KMS-11 (cell line): ENCODE measurements around the gene FAM3C.
A peak's percentile ranks its signal among the peaks of the same experiment; 100 is the strongest.
"Not testable (repeated sequence)": the region's sequence is repeated elsewhere in the genome, so short reads cannot be mapped to it uniquely, and the experiment has no call there.

Experiments used
- H2AFZ ChIP-seq: fragments of 200-600 bp; sonication (generic); 2 replicates; pipeline ENCODE4 v1.6.1; 2016; ENCODE audit warnings: antibody characterized with exemption, mixed run types, low read depth
- H3K27ac ChIP-seq: fragments of 200-600 bp; sonication (generic); 2 replicates; pipeline ENCODE4 v1.6.1; 2016; ENCODE audit warnings: mild to moderate bottlenecking, mixed run types
- H3K27me3 ChIP-seq: fragments of 200-600 bp; sonication (generic); 2 replicates; pipeline ENCODE4 v1.6.1; 2017; ENCODE audit warnings: mild to moderate bottlenecking, low read depth, mixed run types, moderate library complexity; ENCODE audit not compliant: insufficient read depth
- H3K36me3 ChIP-seq: fragments of 200-600 bp; sonication (generic); 2 replicates; pipeline ENCODE4 v1.6.1; 2017; ENCODE audit warnings: mild to moderate bottlenecking, mixed run types; ENCODE audit not compliant: insufficient read depth
- H3K4me1 ChIP-seq: fragments of 200-600 bp; sonication (generic); 2 replicates; pipeline ENCODE4 v1.6.1; 2016; ENCODE audit warnings: mild to moderate bottlenecking, low read depth, mixed run types; ENCODE audit not compliant: poor library complexity, severe bottlenecking
- H3K4me2 ChIP-seq: fragments of 200-600 bp; sonication (generic); 2 replicates; pipeline ENCODE4 v1.7.0; 2016; ENCODE audit warnings: mild to moderate bottlenecking, mixed run types
- H3K4me3 ChIP-seq: fragments of 200-600 bp; sonication (generic); IDR thresholded peaks from 2 replicates; pipeline ENCODE4 v1.6.1; 2017; ENCODE audit warnings: low read depth, low read length, mixed read lengths; ENCODE audit not compliant: insufficient read depth
- H3K79me2 ChIP-seq: fragments of 200-600 bp; sonication (generic); 2 replicates; pipeline ENCODE4 v1.6.1; 2016; ENCODE audit warnings: low read depth, mixed run types; ENCODE audit not compliant: insufficient read depth
- H3K9ac ChIP-seq: fragments of 200-600 bp; sonication (generic); 2 replicates; pipeline ENCODE4 v1.6.1; 2016; ENCODE audit warnings: mild to moderate bottlenecking, mixed run types
- H4K20me1 ChIP-seq: fragments of 200-600 bp; sonication (generic); 2 replicates; pipeline ENCODE4 v1.6.1; 2016; ENCODE audit warnings: mild to moderate bottlenecking, mixed run types; ENCODE audit not compliant: insufficient read depth
- CTCF ChIP-seq: fragments of 200-600 bp; sonication (generic); conservative IDR thresholded peaks from 2 replicates; pipeline ENCODE4 v1.6.1; 2017; ENCODE audit warnings: low read depth, mild to moderate bottlenecking, antibody characterized with exemption, low read length, moderate library complexity, mixed read lengths

The FAM3C gene

GRCh38 chr7:121395961-121396757, at the start of gene FAM3C:
Gene FAM3C (minus strand): TSS chr7:121396308. CDS start chr7:121382969, 13,339 bp downstream.
- Histone ChIP-seq H3K27me3 (no peaks in the 10 kb centered on the region), H3K9ac (peak within 1 kb of the TSS; percentile 69), H3K4me3 (no peak within 1 kb of the TSS), H3K4me1 (peaks cover 50% of the 10 kb centered on the region), H3K36me3 (no peaks in the 10 kb centered on the region; the same call in 1 of the 2 replicates), H4K20me1 (peaks cover 5% of the 10 kb centered on the region; the same call in 1 of the 2 replicates), H2AFZ (peak within 1 kb of the TSS; percentile 88), H3K4me2 (peak within 1 kb of the TSS; percentile 86), H3K27ac (peak within 1 kb of the TSS; percentile 48), H3K79me2 (peaks cover 44% of the 10 kb centered on the region)
- peak; percentile 92 for TF ChIP-seq CTCF

- Histone ChIP-seq H3K27ac (peak overlapping the region; percentile 43), H3K4me1 (peaks cover 37% of the 10 kb centered on the region), H3K9ac (no peak overlapping the region; the same call in 1 of the 2 replicates), H3K36me3 (no peaks in the 10 kb centered on the region), H3K27me3 (no peaks in the 10 kb centered on the region), H4K20me1 (no peaks in the 10 kb centered on the region), H3K4me3 (no peak overlapping the region), H3K79me2 (no peaks in the 10 kb centered on the region), H2AFZ (no peak overlapping the region), H3K4me2 (peak overlapping the region; percentile 46)
- TF ChIP-seq CTCF = no peak
Measured at GRCh38 chr7:121442845-121443244, 46.7 kb upstream of the FAM3C start.

GRCh38 chr7:121440857-121441503, 44.9 kb upstream of the FAM3C start:
- Histone ChIP-seq H3K36me3 (no peaks in the 10 kb centered on the region), H4K20me1 (no peaks in the 10 kb centered on the region), H2AFZ (peak overlapping the region; percentile 34), H3K9ac (peak overlapping the region; percentile 62), H3K27me3 (no peaks in the 10 kb centered on the region), H3K79me2 (no peaks in the 10 kb centered on the region), H3K4me2 (peak overlapping the region; percentile 41), H3K4me1 (peaks cover 48% of the 10 kb centered on the region), H3K4me3 (no peak overlapping the region), H3K27ac (peak overlapping the region; percentile 36)
- no peak for TF ChIP-seq CTCF

GRCh38 chr7:121438043-121438955, 42.2 kb upstream of the FAM3C start:
- H3K79me2 ChIP-seq, H3K4me3 ChIP-seq, H3K27me3 ChIP-seq, H3K36me3 ChIP-seq, H4K20me1 ChIP-seq: not testable (repeated sequence)
- H2AFZ ChIP-seq = peak overlapping the region; percentile 61
- peak; percentile 28; the same call in 1 of the 2 replicates for TF ChIP-seq CTCF
- H3K27ac ChIP-seq = peak overlapping the region; percentile 54
- peak overlapping the region; percentile 65 for H3K4me2 ChIP-seq
- peak overlapping the region; percentile 34; the same call in 1 of the 2 replicates for H3K9ac ChIP-seq
- H3K4me1 ChIP-seq = peaks cover 64% of the 10 kb centered on the region
